GM12878 (cell line): ENCODE results near the gene ANKHD1. TPM values are rescaled to one million over a fixed set of nuclear protein-coding genes. Genes with fewer than 3 reads are reported as not detected.

ENCODE experiments used
- BMI1 ChIP-seq: fragments of 450-650 bp; IDR thresholded peaks from 2 replicates; pipeline ENCODE4 v1.6.1; 2016; ENCODE audit warnings: mild to moderate bottlenecking, moderate library complexity, borderline replicate concordance
- RAD21 ChIP-seq: IDR thresholded peaks from 2 replicates; pipeline ENCODE4 v1.6.1; 2011; ENCODE audit warnings: mild to moderate bottlenecking, low read depth, low read length, moderate library complexity; ENCODE audit not compliant: insufficient read depth
- USF1 ChIP-seq: IDR thresholded peaks from 2 replicates; pipeline ENCODE4 v1.6.1; 2011; ENCODE audit warnings: borderline replicate concordance, low read depth, mild to moderate bottlenecking, moderate library complexity, mixed read lengths, low read length; ENCODE audit not compliant: insufficient read depth; ENCODE audit errors: extremely low read length
- ZNF384 ChIP-seq: IDR thresholded peaks from 2 replicates; pipeline ENCODE4 v1.6.1; 2012; ENCODE audit warnings: low read depth, mild to moderate bottlenecking, low read length, improper control_type of control experiment, borderline replicate concordance
- polyA plus RNA-seq, 11 experiments: library from polyadenylated mRNA; depleted of rRNA in 4 of 11; unstranded in 6 of 11; stranded (reverse) in 5 of 11; fragments of >200 nt; fragmentation: Nextera tagmentation in 4 of 11; fragmentation: Illumina TruSeq in 1 of 11; extraction: Ambion mirVana in 4 of 11; extraction: Trizol in 1 of 11; gene quantifications; 1 replicate in 1 of 11; 2 replicates in 10 of 11; pipeline versions ENCODE4 v1.2.1 to v1.2.3, GENCODE V29; 2011 to 2016; ENCODE audit warnings: inconsistent platforms in 2 of 11, missing spikeins in 2 of 11, low read depth in 1 of 11
- total RNA-seq, 4 experiments: library from RNA; depleted of rRNA in 3 of 4; stranded (reverse); fragments of >200 nt in 3 of 4; fragmentation: Illumina TruSeq in 1 of 4; extraction: Trizol in 1 of 4; gene quantifications; 2 replicates each; pipeline versions ENCODE4 v1.2.1 to v1.2.3, GENCODE V29; 2013 to 2021
- TF ChIP-seq, protein P1 (sequence below): IDR thresholded peaks from 2 replicates; pipeline ENCODE4 v1.6.1; 2011; ENCODE audit warnings: borderline replicate concordance, low read depth, mild to moderate bottlenecking, moderate library complexity, low read length; ENCODE audit not compliant: insufficient read depth, poor library complexity, severe bottlenecking
- TF ChIP-seq, protein P2 (sequence below): IDR thresholded peaks from 2 replicates; pipeline ENCODE4 v1.6.1; 2012; ENCODE audit warnings: low read depth, low read length, improper control_type of control experiment
- TF ChIP-seq, protein P3 (sequence below): fragments of 450-650 bp; IDR thresholded peaks from 2 replicates; pipeline ENCODE4 v1.6.1; 2017; ENCODE audit warnings: mild to moderate bottlenecking, moderate library complexity

ANKHD1 gene
- total and polyA plus RNA-seq, 10 of the 15 experiments (the other 5 are each of a cell fraction or from before 2014, with no cell fraction given): 31.6 to 96.8 (median 74.3) TPM

DNA sequence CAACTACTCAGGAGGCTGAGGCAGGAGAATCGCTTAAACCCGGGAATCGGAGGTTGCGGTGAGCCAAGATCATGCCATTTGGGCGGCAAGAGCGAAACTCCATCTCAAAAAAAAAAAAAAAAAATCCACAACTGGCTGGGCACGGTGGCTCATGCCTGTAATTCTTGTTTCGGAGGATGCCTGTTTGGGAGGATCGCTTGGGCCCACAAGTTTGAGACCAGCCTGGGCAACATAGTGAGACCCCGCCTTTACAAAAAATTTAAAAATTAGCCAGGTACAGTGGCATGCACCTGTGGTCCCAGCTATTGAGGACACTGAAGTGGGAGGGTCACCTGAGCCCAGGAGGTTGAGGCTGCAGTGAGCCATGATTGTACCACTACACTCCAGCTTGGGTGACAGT is 144.0 kb downstream of the ANKHD1 start (continued):
- TF ChIP-seq USF1: no peak
- TF ChIP-seq RAD21: no peak
- no peak for TF ChIP-seq ZNF384
- TF ChIP-seq, protein P1, sequence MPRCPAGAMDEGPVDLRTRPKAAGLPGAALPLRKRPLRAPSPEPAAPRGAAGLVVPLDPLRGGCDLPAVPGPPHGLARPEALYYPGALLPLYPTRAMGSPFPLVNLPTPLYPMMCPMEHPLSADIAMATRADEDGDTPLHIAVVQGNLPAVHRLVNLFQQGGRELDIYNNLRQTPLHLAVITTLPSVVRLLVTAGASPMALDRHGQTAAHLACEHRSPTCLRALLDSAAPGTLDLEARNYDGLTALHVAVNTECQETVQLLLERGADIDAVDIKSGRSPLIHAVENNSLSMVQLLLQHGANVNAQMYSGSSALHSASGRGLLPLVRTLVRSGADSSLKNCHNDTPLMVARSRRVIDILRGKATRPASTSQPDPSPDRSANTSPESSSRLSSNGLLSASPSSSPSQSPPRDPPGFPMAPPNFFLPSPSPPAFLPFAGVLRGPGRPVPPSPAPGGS: no peak
- TF ChIP-seq, protein P2, sequence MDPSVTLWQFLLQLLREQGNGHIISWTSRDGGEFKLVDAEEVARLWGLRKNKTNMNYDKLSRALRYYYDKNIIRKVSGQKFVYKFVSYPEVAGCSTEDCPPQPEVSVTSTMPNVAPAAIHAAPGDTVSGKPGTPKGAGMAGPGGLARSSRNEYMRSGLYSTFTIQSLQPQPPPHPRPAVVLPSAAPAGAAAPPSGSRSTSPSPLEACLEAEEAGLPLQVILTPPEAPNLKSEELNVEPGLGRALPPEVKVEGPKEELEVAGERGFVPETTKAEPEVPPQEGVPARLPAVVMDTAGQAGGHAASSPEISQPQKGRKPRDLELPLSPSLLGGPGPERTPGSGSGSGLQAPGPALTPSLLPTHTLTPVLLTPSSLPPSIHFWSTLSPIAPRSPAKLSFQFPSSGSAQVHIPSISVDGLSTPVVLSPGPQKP: no peak
- TF ChIP-seq BMI1: no peak
- TF ChIP-seq, protein P3, sequence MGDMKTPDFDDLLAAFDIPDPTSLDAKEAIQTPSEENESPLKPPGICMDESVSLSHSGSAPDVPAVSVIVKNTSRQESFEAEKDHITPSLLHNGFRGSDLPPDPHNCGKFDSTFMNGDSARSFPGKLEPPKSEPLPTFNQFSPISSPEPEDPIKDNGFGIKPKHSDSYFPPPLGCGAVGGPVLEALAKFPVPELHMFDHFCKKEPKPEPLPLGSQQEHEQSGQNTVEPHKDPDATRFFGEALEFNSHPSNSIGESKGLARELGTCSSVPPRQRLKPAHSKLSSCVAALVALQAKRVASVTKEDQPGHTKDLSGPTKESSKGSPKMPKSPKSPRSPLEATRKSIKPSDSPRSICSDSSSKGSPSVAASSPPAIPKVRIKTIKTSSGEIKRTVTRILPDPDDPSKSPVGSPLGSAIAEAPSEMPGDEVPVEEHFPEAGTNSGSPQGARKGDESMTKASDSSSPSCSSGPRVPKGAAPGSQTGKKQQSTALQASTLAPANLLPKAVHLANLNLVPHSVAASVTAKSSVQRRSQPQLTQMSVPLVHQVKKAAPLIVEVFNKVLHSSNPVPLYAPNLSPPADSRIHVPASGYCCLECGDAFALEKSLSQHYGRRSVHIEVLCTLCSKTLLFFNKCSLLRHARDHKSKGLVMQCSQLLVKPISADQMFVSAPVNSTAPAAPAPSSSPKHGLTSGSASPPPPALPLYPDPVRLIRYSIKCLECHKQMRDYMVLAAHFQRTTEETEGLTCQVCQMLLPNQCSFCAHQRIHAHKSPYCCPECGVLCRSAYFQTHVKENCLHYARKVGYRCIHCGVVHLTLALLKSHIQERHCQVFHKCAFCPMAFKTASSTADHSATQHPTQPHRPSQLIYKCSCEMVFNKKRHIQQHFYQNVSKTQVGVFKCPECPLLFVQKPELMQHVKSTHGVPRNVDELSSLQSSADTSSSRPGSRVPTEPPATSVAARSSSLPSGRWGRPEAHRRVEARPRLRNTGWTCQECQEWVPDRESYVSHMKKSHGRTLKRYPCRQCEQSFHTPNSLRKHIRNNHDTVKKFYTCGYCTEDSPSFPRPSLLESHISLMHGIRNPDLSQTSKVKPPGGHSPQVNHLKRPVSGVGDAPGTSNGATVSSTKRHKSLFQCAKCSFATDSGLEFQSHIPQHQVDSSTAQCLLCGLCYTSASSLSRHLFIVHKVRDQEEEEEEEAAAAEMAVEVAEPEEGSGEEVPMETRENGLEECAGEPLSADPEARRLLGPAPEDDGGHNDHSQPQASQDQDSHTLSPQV: no peak
